ENCODE results near the gene KCNQ1. TPM values are rescaled to one million over a fixed set of nuclear protein-coding genes. Genes with fewer than 3 reads are reported as not detected.
A peak's percentile ranks its signal among the peaks of the same experiment; 100 is the strongest.

The KCNQ1 gene
- total RNA-seq, 2 donors from 2014 or later = 38.9 to 46.1 TPM

- DNase-seq (peak; percentile 90 to 94 (median 92)), ATAC-seq (peak; percentile 94)
- intact Hi-C loops (cut with DNase I) = no loop called here
- no peaks in the 10 kb centered on the region for H3K27me3 ChIP-seq
- H3K27ac ChIP-seq = peak within 1 kb of the TSS; percentile 82 to 87 (median 86)
- peak within 1 kb of the TSS; percentile 44 to 73 for H3K4me3 ChIP-seq
- TF ChIP-seq CTCF (IDR thresholded peaks at IDR 0.05) = peak in 1 of 7 experiments; percentile 9
- peak; percentile 98 to 99 (median 99) for TF ChIP-seq POLR2A (IDR thresholded peaks at IDR 0.05)
- no peaks in the 10 kb centered on the region for H3K9me3 ChIP-seq
- no peaks in the 10 kb centered on the region for H3K36me3 ChIP-seq (replicated peaks in 1 of 2; ENCODE audit: insufficient read depth in 1 of 2, low read depth in 2 of 2)
- H3K4me1 ChIP-seq = peaks cover 8% of the 10 kb centered on the region
- 48 to 59% methylated on average over 20 to 88 of the region's 98 CpGs for WGBS, 2 donors
These were observed 255.0 kb downstream of the KCNQ1 start, which contains the start of gene KCNQ1OT1 for GRCh38 chr11:2699531-2700414. KCNQ1OT1 (minus strand) TSS chr11:2699994.

DNA sequence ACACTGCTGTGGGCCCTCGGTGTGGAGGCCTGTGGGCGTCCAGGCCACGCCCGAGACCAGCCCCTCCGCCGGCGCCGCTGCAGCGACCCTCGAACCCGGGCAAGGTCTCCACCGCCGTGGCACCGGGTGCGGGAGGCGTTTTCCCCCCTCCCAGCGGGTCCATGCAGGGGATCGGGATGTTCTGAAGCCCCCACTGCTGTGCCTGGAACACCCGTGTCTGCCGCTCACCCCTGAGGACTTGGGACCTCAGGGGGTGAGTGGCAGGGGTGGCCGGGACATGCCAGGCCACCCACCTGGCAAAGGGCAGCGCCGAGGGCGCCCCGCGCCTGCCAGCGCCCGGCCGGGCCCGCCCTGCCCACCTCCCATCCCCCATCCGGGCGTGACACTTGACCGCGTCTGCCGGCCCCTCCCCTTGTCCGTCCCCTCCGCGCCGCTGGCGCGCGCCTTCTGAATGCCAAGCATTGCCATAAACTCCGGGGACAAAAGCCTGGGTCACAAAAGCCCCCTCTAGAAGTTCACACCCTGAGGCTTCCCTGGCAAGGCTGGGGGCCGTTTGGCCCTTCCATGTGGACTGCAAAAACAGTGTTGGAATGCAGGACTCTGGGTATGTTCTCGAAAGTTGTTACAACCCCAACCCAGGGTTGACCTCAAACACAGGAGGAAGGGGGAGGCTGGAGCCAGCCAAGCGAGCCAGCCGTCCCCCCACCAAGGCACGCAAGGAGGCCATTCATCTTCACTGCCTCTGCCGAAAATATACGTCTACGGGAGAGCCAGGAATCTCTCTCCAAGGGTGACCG lies 255.8 kb downstream of the KCNQ1 start:
- H3K4me1 ChIP-seq = peaks cover 2% of the 10 kb centered on the region
- ATAC-seq (peak; percentile 39), DNase-seq (peak; percentile 68 to 78 (median 72))
- no peaks in the 10 kb centered on the region for H3K9me3 ChIP-seq
- peak overlapping the region; percentile 82 to 87 (median 86) for H3K27ac ChIP-seq
- intact Hi-C loops (cut with DNase I) = no loop called here
- H3K27me3 ChIP-seq = no peaks in the 10 kb centered on the region
- WGBS, 2 donors = 44 to 59% methylated on average over 22 to 37 of the region's 52 CpGs
- peak overlapping the region; percentile 4 to 29 for H3K4me3 ChIP-seq
- TF ChIP-seq CTCF (IDR thresholded peaks at IDR 0.05) (no peak), POLR2A (IDR thresholded peaks at IDR 0.05) (no peak)
- H3K36me3 ChIP-seq (replicated peaks in 1 of 2; ENCODE audit: insufficient read depth in 1 of 2, low read depth in 2 of 2) = no peaks in the 10 kb centered on the region

GRCh38 chr11:2701230-2701629 lies 256.4 kb downstream of the KCNQ1 start:
- Histone ChIP-seq H3K9me3 (no peaks in the 10 kb centered on the region), H3K4me3 (no peak overlapping the region), H3K4me1 (no peaks in the 10 kb centered on the region), H3K27me3 (no peaks in the 10 kb centered on the region), H3K27ac (peak overlapping the region in 3 of 4 donors; percentile 82 to 87 (median 85)), H3K36me3 (replicated peaks in 1 of 2; ENCODE audit: insufficient read depth in 1 of 2, low read depth in 2 of 2) (no peaks in the 10 kb centered on the region)
- intact Hi-C loops (cut with DNase I) = no loop called here
- no peak for ATAC-seq
- TF ChIP-seq CTCF (IDR thresholded peaks at IDR 0.05) (no peak), POLR2A (IDR thresholded peaks at IDR 0.05) (no peak)
- 84 to 88% methylated on average over 7 of the region's 7 CpGs for WGBS, 2 donors
- DNase-seq = peak in 1 of 4 donors; percentile 3

DNA sequence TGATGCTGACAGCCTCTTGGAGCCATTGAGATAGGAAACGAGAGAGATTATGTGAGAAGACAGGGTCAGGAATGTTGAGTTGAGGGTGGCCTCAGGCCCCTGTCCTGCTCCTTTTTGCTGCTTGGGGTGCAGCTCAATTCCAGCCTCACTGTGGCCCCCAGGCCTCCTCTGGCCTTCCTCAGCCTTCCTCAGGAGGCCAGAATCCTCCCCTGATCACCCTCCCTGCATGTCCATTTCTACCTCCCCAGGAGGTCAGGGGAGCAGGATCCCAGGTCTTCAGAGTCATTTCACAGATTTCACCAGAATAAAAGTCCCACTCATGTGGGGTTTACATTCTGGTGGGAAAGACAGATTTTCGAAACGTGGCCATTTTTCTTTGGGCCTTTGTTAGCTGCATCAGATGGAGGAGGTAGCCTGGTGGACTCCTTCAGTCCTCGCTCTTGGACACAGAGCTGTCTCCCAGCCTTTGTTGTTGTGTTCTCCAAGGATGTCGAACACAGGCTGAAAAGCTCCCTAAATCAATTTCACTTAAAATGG lies 257.2 kb downstream of the KCNQ1 start:
- Histone ChIP-seq H3K27me3 (no peaks in the 10 kb centered on the region), H3K27ac (no peak overlapping the region), H3K4me3 (no peak overlapping the region), H3K4me1 (no peaks in the 10 kb centered on the region), H3K36me3 (replicated peaks in 1 of 2; ENCODE audit: insufficient read depth in 1 of 2, low read depth in 2 of 2) (no peaks in the 10 kb centered on the region), H3K9me3 (no peaks in the 10 kb centered on the region)
- ATAC-seq (no peak), DNase-seq (no peak)
- intact Hi-C loops (cut with DNase I) = no loop called here
- WGBS, 2 donors = 88 to 92% methylated on average over 5 of the region's 5 CpGs
- TF ChIP-seq CTCF (IDR thresholded peaks at IDR 0.05) (no peak), POLR2A (IDR thresholded peaks at IDR 0.05) (no peak)

Data from body of pancreas (tissue), 4 donors.